MCF 10A (cell line): ENCODE results near the gene PLIN5. TPM values are rescaled to one million over a fixed set of nuclear protein-coding genes. Genes with fewer than 3 reads are reported as not detected.

ENCODE experiments used
- BruUV-seq: library from RNA; stranded (reverse); fragments of 400-500 nt; replicated peaks from 2 replicates; lab custom pipeline; 2021; lab: Mats Ljungman, UMichigan
- CTCF ChIA-PET: fragments of 300-600 bp; sonication (Branson Sonifier 250); formaldehyde crosslinking; extraction: SDS; loops from one replicate; lab custom pipeline; 2021; ENCODE audit warnings: antibody characterized with exemption, inconsistent platforms; lab: Yijun Ruan, JAX
- POLR2A ChIA-PET: fragments of 300-600, 350-650 bp; sonication (Branson Sonifier 250); formaldehyde crosslinking; extraction: SDS; loops from one replicate; lab custom pipeline; 2020; ENCODE audit warnings: antibody characterized with exemption, inconsistent platforms; lab: Yijun Ruan, JAX
- DNase-seq: peaks from one replicate; pipeline ENCODE4 v3.0.0-alpha.2; 2018; ENCODE audit not compliant: unreplicated experiment
- H3K27ac Mint-ChIP-seq: one replicate; pipeline ENCODE4 v1.8.0; 2022; ENCODE audit warnings: mild to moderate bottlenecking, low read depth, mixed read lengths; ENCODE audit not compliant: unreplicated experiment
- H3K27me3 Mint-ChIP-seq: one replicate; pipeline ENCODE4 v1.8.0; 2022; ENCODE audit warnings: mixed read lengths; ENCODE audit not compliant: insufficient read depth, unreplicated experiment
- H3K36me3 Mint-ChIP-seq: one replicate; pipeline ENCODE4 v1.8.0; 2022; ENCODE audit warnings: mild to moderate bottlenecking, moderate library complexity, mixed read lengths; ENCODE audit not compliant: insufficient read depth, unreplicated experiment
- H3K4me1 Mint-ChIP-seq: one replicate; pipeline ENCODE4 v1.8.0; 2022; ENCODE audit warnings: mixed read lengths; ENCODE audit not compliant: insufficient read depth, unreplicated experiment
- H3K4me3 Mint-ChIP-seq: one replicate; pipeline ENCODE4 v1.8.0; 2022; ENCODE audit warnings: mild to moderate bottlenecking, moderate library complexity, mixed read lengths; ENCODE audit not compliant: unreplicated experiment
- H3K9me3 Mint-ChIP-seq: one replicate; pipeline ENCODE4 v1.8.0; 2022; ENCODE audit warnings: mixed read lengths; ENCODE audit not compliant: unreplicated experiment
- CTCF ChIP-seq: fragments of 200-600 bp; IDR thresholded peaks from one replicate; pipeline ENCODE4 v1.8.0; 2022; ENCODE audit warnings: antibody characterized with exemption, mild to moderate bottlenecking; ENCODE audit not compliant: unreplicated experiment
- intact Hi-C: fragments of 100-400 bp; cut with micrococcal nuclease; formaldehyde crosslinking; loops from 2 replicates; pipeline ENCODE4 v1.14.1; 2022
- total RNA-seq: library from RNA; stranded (reverse); gene quantifications from 2 replicates; pipeline ENCODE4 v1.2.3, GENCODE V29; 2022

The PLIN5 gene
- total RNA-seq, 1 experiment from 2014 or later = not detected

DNA sequence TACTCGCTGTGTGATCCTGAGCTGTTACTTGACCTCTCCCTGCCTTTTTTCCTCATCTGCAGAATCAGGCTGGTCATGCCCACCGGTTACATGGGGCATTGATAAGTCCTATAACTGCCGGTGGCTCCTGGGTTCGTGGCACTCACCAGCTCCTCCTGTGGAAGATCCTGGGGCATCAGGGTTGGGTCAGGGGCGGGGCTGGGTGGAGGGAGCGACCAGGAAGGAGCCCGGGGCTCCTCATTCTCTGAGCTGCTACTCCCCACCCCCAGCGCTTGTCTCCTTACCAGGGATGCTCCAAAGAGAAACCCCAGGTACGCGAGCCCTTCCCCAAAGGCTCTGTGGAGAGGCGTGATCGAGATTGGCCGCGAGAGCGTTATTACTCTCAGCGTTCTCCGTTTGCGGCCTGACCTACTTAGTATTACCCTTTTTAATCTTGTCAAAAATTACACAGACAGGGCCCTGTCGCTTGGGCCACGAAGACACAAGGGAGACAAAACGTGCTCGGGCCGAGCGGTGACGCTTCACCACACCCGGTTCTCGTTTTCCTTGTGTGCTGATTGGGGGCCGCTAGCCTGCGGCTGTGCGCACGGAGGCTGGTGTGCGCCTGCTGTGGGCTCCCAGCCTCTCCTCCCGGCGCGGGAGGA lies 52.2 kb downstream of the PLIN5 start:
- DNase-seq = no peak
- TF ChIP-seq CTCF = no peak
- no TSS peak for BruUV-seq
- no peaks in the 10 kb centered on the region for H3K27me3 Mint-ChIP-seq
- H3K36me3 Mint-ChIP-seq = peaks cover 75% of the 10 kb centered on the region
- no peaks in the 10 kb centered on the region for H3K4me1 Mint-ChIP-seq
- intact Hi-C loops = no loop called here
- CTCF ChIA-PET = interaction anchor here (0.6 kb wide), 1 partner anchor 35 kb away, joined by 3 read pairs; no protein-coding TSS in a partner anchor
- H3K27ac Mint-ChIP-seq = no peak overlapping the region
- no peaks in the 10 kb centered on the region for H3K9me3 Mint-ChIP-seq
- no peak overlapping the region for H3K4me3 Mint-ChIP-seq
- POLR2A ChIA-PET = interaction anchor here (0.9 to 1.3 kb wide), 2 partner anchors 9 to 11 kb away, joined by 3 read pairs; no protein-coding TSS in a partner anchor

DNA sequence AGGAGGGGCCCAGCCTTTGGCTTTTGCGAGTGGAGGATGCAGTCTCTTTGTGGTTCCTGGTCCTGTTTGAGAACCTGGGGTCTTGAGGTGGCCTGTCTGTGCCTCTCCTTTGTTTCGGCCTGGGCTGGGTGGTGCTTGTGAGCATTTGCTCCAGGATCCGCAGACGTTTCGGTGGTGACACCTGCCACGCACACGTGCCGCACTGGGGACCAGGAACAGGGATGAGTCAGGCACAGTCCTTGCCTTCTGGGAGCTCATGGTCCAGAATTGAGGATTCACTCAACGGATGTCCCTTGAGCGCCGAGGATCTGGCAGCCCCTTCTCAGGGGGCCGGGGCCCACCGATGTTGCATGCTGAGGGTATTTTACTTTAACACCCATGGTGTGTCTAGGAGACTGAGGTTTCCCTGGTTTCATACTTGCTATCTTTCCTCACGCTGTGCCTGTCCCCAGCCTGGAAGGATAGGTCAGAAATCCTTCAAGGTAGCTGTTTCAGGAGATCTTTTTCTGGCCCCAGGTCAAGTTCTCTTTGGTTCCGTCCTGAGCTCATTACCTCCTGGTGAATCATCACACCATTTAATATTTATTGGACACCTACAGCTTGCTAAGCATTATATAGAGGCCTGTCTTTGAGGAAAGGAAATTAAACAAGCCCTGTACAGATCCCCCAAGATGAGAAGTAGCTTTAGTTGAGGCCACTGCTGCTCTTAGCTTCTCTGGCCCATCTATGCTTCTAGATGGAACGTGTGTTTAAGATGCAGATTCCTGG lies 57.8 kb downstream of the PLIN5 start:
- Mint-ChIP-seq H3K36me3 (peaks cover 46% of the 10 kb centered on the region), H3K4me1 (peaks cover 20% of the 10 kb centered on the region), H3K27me3 (no peaks in the 10 kb centered on the region), H3K9me3 (no peaks in the 10 kb centered on the region), H3K4me3 (no peak overlapping the region), H3K27ac (no peak overlapping the region)
- DNase-seq = no peak
- BruUV-seq = no TSS peak
- intact Hi-C loops = no loop called here
- POLR2A ChIA-PET = interaction anchor here (0.8 to 1.8 kb wide), 3 partner anchors 21 to 134 kb away, joined by 3 to 6 read pairs (median 4); partner anchors contain the start of genes CHAF1A and MPND
- TF ChIP-seq CTCF = no peak
- CTCF ChIA-PET = interaction anchor here (0.5 to 1.6 kb wide), 2 partner anchors 16 to 48 kb away, joined by 3 to 4 read pairs; no protein-coding TSS in a partner anchor

DNA sequence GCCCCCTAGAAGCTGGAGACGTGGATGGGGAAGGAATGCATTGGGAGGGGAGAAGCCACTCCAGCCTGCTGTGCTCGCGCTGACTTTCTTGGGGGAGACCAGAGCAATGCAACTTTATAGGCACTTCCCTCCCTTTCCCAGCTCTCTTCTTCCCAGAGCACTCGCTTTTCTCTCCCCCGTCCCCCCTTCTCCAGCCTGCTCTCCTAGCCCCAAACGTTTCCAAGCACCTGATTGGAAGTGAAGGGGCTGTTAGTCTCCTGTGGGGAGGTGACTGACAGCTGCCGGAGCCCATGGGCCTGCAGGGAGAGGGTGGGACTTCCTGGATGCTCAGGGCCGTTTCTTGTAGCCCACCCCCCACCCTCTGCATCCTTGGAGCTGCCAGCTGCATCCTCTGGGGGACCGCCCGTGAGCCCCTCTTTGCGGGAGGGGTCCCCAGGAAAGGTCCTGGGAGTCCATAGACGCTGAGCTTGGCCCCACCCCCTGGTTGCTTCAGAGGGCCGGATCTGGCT lies 60.5 kb downstream of the PLIN5 start:
- Mint-ChIP-seq H3K4me1 (peaks cover 20% of the 10 kb centered on the region), H3K36me3 (peaks cover 35% of the 10 kb centered on the region), H3K27ac (peak overlapping the region; percentile 52), H3K27me3 (no peaks in the 10 kb centered on the region), H3K4me3 (no peak overlapping the region), H3K9me3 (no peaks in the 10 kb centered on the region)
- intact Hi-C loops = no loop called here
- TF ChIP-seq CTCF = no peak
- POLR2A ChIA-PET = interaction anchor here (0.7 to 7.6 kb wide), 3 partner anchors 8 to 24 kb away, joined by 3 to 67 read pairs (median 4); partner anchors contain the start of gene UBXN6
- no peak for DNase-seq
- CTCF ChIA-PET = interaction anchor here (0.6 to 1.4 kb wide), 3 partner anchors 51 to 162 kb away, joined by 3 to 5 read pairs (median 3); no protein-coding TSS in a partner anchor
- BruUV-seq = no TSS peak
